Measurements from ENCODE around the gene ILF2. TPM values are rescaled to one million over a fixed set of nuclear protein-coding genes. Genes with fewer than 3 reads are reported as not detected.
A peak's percentile ranks its signal among the peaks of the same experiment; 100 is the strongest.

Gene ILF2
- total RNA-seq, 4 donors from 2014 or later, result 110 to 138 (median 117) TPM

- no peak for TF ChIP-seq POLR2A (IDR thresholded peaks at IDR 0.05)
- no peak for TF ChIP-seq CTCF (IDR thresholded peaks at IDR 0.05 in 4 of 5, conservative IDR thresholded peaks at IDR 0.05 in 1 of 5)
- in situ Hi-C loops (cut with MboI; ENCODE audit: low sequenced_read_pairs in 4 of 4), result no loop called here
- Histone ChIP-seq H3K27ac (no peak overlapping the region), H3K36me3 (peaks cover 0 to 31% of the 10 kb centered on the region in 2 donors), H3K4me1 (peaks cover 22 to 24% of the 10 kb centered on the region in 2 donors), H3K9me3 (no peaks in the 10 kb centered on the region), H3K27me3 (no peaks in the 10 kb centered on the region), H3K4me3 (no peak overlapping the region)
- intact Hi-C loops (cut with DNase I; ENCODE audit: low total_unique reads), result no loop called here
- DNase-seq (no peak), ATAC-seq (no peak)
Measured at GRCh38 chr1:153623101-153623500, 47.7 kb downstream of the ILF2 start.

- intact Hi-C loops (cut with DNase I; ENCODE audit: low total_unique reads), result loop anchor here (5.0 kb wide), 2 partner anchors 87 to 107 kb away; no protein-coding TSS in a partner anchor
- no peaks in the 10 kb centered on the region for H3K9me3 ChIP-seq
- no peak for TF ChIP-seq CTCF (IDR thresholded peaks at IDR 0.05 in 4 of 5, conservative IDR thresholded peaks at IDR 0.05 in 1 of 5)
- TF ChIP-seq POLR2A (IDR thresholded peaks at IDR 0.05), result no peak
- ATAC-seq, result no peak
- H3K36me3 ChIP-seq, result peaks cover 0 to 17% of the 10 kb centered on the region in 2 donors
- H3K27me3 ChIP-seq, result no peaks in the 10 kb centered on the region
- H3K4me1 ChIP-seq, result peaks cover under 1 to 7% of the 10 kb centered on the region in 2 donors
- H3K27ac ChIP-seq, result no peak overlapping the region
- no peak for DNase-seq
- H3K4me3 ChIP-seq, result no peak overlapping the region
- in situ Hi-C loops (cut with MboI; ENCODE audit: low sequenced_read_pairs in 4 of 4), result loop anchor here in 1 of 4 donors (5.0 kb wide), 1 partner anchor 107 kb away; no protein-coding TSS in a partner anchor
Measured at GRCh38 chr1:153619171-153619570, 51.6 kb downstream of the ILF2 start.

GRCh38 chr1:153617663-153618062 is 53.1 kb downstream of the ILF2 start:
- in situ Hi-C loops (cut with MboI; ENCODE audit: low sequenced_read_pairs in 4 of 4), result loop anchor here in 1 of 4 donors (5.0 kb wide), 1 partner anchor 105 kb away; no protein-coding TSS in a partner anchor
- Histone ChIP-seq H3K9me3 (no peaks in the 10 kb centered on the region), H3K4me1 (peaks cover 3 to 7% of the 10 kb centered on the region in 2 donors), H3K27ac (peak overlapping the region in 3 of 4 donors; percentile 16 to 66 (median 57)), H3K27me3 (no peaks in the 10 kb centered on the region), H3K36me3 (peaks cover 0 to 15% of the 10 kb centered on the region in 2 donors), H3K4me3 (no peak overlapping the region)
- TF ChIP-seq CTCF (IDR thresholded peaks at IDR 0.05 in 4 of 5, conservative IDR thresholded peaks at IDR 0.05 in 1 of 5), result peak in 4 of 5 experiments; percentile 51 to 86 (median 60)
- no peak for TF ChIP-seq POLR2A (IDR thresholded peaks at IDR 0.05)
- ATAC-seq (peak in 1 of 2 donors; percentile 64), DNase-seq (peak in 1 of 2 donors; percentile 75)
- intact Hi-C loops (cut with DNase I; ENCODE audit: low total_unique reads), result loop anchor here (1.0 to 5.0 kb wide), 3 partner anchors 45 to 105 kb away; no protein-coding TSS in a partner anchor

- DNase-seq (no peak), ATAC-seq (no peak)
- Histone ChIP-seq H3K4me3 (no peak overlapping the region), H3K27ac (peak overlapping the region in 2 of 4 donors; percentile 57 to 66), H3K36me3 (peaks cover 0 to 8% of the 10 kb centered on the region in 2 donors), H3K4me1 (peaks cover 3 to 7% of the 10 kb centered on the region in 2 donors), H3K9me3 (no peaks in the 10 kb centered on the region), H3K27me3 (no peaks in the 10 kb centered on the region)
- TF ChIP-seq POLR2A (IDR thresholded peaks at IDR 0.05), result no peak
- no peak for TF ChIP-seq CTCF (IDR thresholded peaks at IDR 0.05 in 4 of 5, conservative IDR thresholded peaks at IDR 0.05 in 1 of 5)
- intact Hi-C loops (cut with DNase I; ENCODE audit: low total_unique reads) (loop anchor here (5.0 kb wide), 2 partner anchors 85 to 105 kb away; no protein-coding TSS in a partner anchor), in situ Hi-C loops (cut with MboI; ENCODE audit: low sequenced_read_pairs in 4 of 4) (loop anchor here in 1 of 4 donors (5.0 kb wide), 1 partner anchor 105 kb away; no protein-coding TSS in a partner anchor)
Measured at GRCh38 chr1:153616917-153617311, 53.9 kb downstream of the ILF2 start.
